HUES48 (cell line): ENCODE measurements around the gene POU2F1.
"Not testable (repeated sequence)": the region's sequence is repeated elsewhere in the genome, so short reads cannot be mapped to it uniquely, and the experiment has no call there.

Experiments used
- H3K27ac ChIP-seq: one replicate; pipeline ENCODE4 v1.7.0; 2013; ENCODE audit warnings: low read depth, low read length, inconsistent platforms
- H3K27me3 ChIP-seq: 2 replicates; pipeline ENCODE4 v1.6.1; 2013; ENCODE audit warnings: mild to moderate bottlenecking, low read length; ENCODE audit not compliant: control insufficient read depth, insufficient read depth
- H3K36me3 ChIP-seq: 2 replicates; pipeline ENCODE4 v1.6.1; 2013; ENCODE audit warnings: low read length; ENCODE audit not compliant: control insufficient read depth, insufficient read depth
- H3K4me1 ChIP-seq: 2 replicates; pipeline ENCODE4 v1.6.1; 2013; ENCODE audit warnings: mild to moderate bottlenecking, low read length; ENCODE audit not compliant: control insufficient read depth, insufficient read depth
- H3K4me3 ChIP-seq: 2 replicates; pipeline ENCODE4 v1.5.1; 2013; ENCODE audit warnings: mild to moderate bottlenecking, low read depth, low read length
- H3K9ac ChIP-seq: 2 replicates; pipeline ENCODE4 v1.6.1; 2013; ENCODE audit warnings: mild to moderate bottlenecking, low read depth, low read length, moderate library complexity
- H3K9me3 ChIP-seq: 2 replicates; pipeline ENCODE4 v1.6.1; 2013; ENCODE audit warnings: low read length; ENCODE audit not compliant: control insufficient read depth, insufficient read depth

Gene POU2F1

GRCh38 chr1:167205306-167206050 is 15.2 kb upstream of the POU2F1 start:
- not testable (repeated sequence) for H3K27ac ChIP-seq, H3K36me3 ChIP-seq, H3K27me3 ChIP-seq, H3K4me3 ChIP-seq, H3K9ac ChIP-seq, H3K9me3 ChIP-seq
- peaks cover 10% of the 10 kb centered on the region for H3K4me1 ChIP-seq

GRCh38 chr1:167206166-167206835 is 14.4 kb upstream of the POU2F1 start:
- no peak overlapping the region for H3K4me3 ChIP-seq
- H3K36me3 ChIP-seq: no peaks in the 10 kb centered on the region
- H3K9me3 ChIP-seq: no peaks in the 10 kb centered on the region
- no peak overlapping the region for H3K9ac ChIP-seq
- H3K27ac ChIP-seq: no peak overlapping the region
- no peaks in the 10 kb centered on the region for H3K27me3 ChIP-seq
- peaks cover 10% of the 10 kb centered on the region for H3K4me1 ChIP-seq

- Histone ChIP-seq H3K27me3 (no peaks in the 10 kb centered on the region), H3K27ac (no peak overlapping the region), H3K9ac (no peak overlapping the region), H3K36me3 (no peaks in the 10 kb centered on the region), H3K4me3 (no peak overlapping the region), H3K9me3 (no peaks in the 10 kb centered on the region), H3K4me1 (peaks cover 7% of the 10 kb centered on the region; the same call in 1 of the 2 replicates)
Observed at GRCh38 chr1:167207940-167208623, 12.6 kb upstream of the POU2F1 start.

- H3K9me3 ChIP-seq: no peaks in the 10 kb centered on the region
- no peak overlapping the region for H3K9ac ChIP-seq
Observed at GRCh38 chr1:167208624-167208976, 12.1 kb upstream of the POU2F1 start.

GRCh38 chr1:167209044-167209443 is 11.6 kb upstream of the POU2F1 start:
- no peak overlapping the region for H3K9ac ChIP-seq
- H3K27me3 ChIP-seq: no peaks in the 10 kb centered on the region
- no peak overlapping the region for H3K4me3 ChIP-seq
- no peaks in the 10 kb centered on the region for H3K36me3 ChIP-seq
- no peaks in the 10 kb centered on the region for H3K9me3 ChIP-seq
- H3K4me1 ChIP-seq: peaks cover 7% of the 10 kb centered on the region; the same call in 1 of the 2 replicates
- H3K27ac ChIP-seq: no peak overlapping the region

More at GRCh38 chr1:167208624-167208976, 12.1 kb upstream of the POU2F1 start:
- peaks cover 7% of the 10 kb centered on the region; the same call in 1 of the 2 replicates for H3K4me1 ChIP-seq
- no peak overlapping the region for H3K4me3 ChIP-seq
- H3K27me3 ChIP-seq: no peaks in the 10 kb centered on the region
- H3K27ac ChIP-seq: no peak overlapping the region
- no peaks in the 10 kb centered on the region for H3K36me3 ChIP-seq

GRCh38 chr1:167210966-167211674 is 9.6 kb upstream of the POU2F1 start:
- Histone ChIP-seq H3K27me3 (no peaks in the 10 kb centered on the region), H3K9me3 (no peaks in the 10 kb centered on the region), H3K36me3 (no peaks in the 10 kb centered on the region), H3K9ac (no peak overlapping the region), H3K4me3 (no peak overlapping the region), H3K4me1 (peaks cover 6% of the 10 kb centered on the region; the same call in 1 of the 2 replicates), H3K27ac (no peak overlapping the region)

- Histone ChIP-seq H3K9ac (no peak overlapping the region), H3K4me3 (no peak overlapping the region)
Observed at GRCh38 chr1:167212025-167212424, 8.7 kb upstream of the POU2F1 start.

GRCh38 chr1:167216809-167217208 is 3.9 kb upstream of the POU2F1 start:
- H3K27ac ChIP-seq: no peak overlapping the region

More at GRCh38 chr1:167212025-167212424, 8.7 kb upstream of the POU2F1 start:
- no peaks in the 10 kb centered on the region for H3K4me1 ChIP-seq
- no peaks in the 10 kb centered on the region for H3K36me3 ChIP-seq
- H3K27me3 ChIP-seq: no peaks in the 10 kb centered on the region
- no peaks in the 10 kb centered on the region for H3K9me3 ChIP-seq
- no peak overlapping the region for H3K27ac ChIP-seq

GRCh38 chr1:167219194-167219593 is 1.5 kb upstream of the POU2F1 start:
- Histone ChIP-seq H3K9me3 (no peaks in the 10 kb centered on the region), H3K27ac (peak overlapping the region; percentile 100)

More at GRCh38 chr1:167216809-167217208, 3.9 kb upstream of the POU2F1 start:
- no peak overlapping the region for H3K9ac ChIP-seq
- no peaks in the 10 kb centered on the region for H3K36me3 ChIP-seq
- H3K4me1 ChIP-seq: peaks cover 10% of the 10 kb centered on the region
- H3K27me3 ChIP-seq: no peaks in the 10 kb centered on the region
- H3K9me3 ChIP-seq: no peaks in the 10 kb centered on the region
- no peak overlapping the region for H3K4me3 ChIP-seq

GRCh38 chr1:167219646-167220536 is 795 bp upstream of the POU2F1 start:
- peak overlapping the region; percentile 99 for H3K9ac ChIP-seq
- peaks cover 35% of the 10 kb centered on the region for H3K4me1 ChIP-seq
- no peaks in the 10 kb centered on the region for H3K27me3 ChIP-seq
- H3K36me3 ChIP-seq: no peaks in the 10 kb centered on the region
- H3K9me3 ChIP-seq: no peaks in the 10 kb centered on the region
- H3K27ac ChIP-seq: peak overlapping the region; percentile 100
- H3K4me3 ChIP-seq: peak overlapping the region; percentile 86

More at GRCh38 chr1:167219194-167219593, 1.5 kb upstream of the POU2F1 start:
- Histone ChIP-seq H3K9ac (peak overlapping the region; percentile 99), H3K4me3 (peak overlapping the region; percentile 86), H3K27me3 (no peaks in the 10 kb centered on the region), H3K4me1 (peaks cover 28% of the 10 kb centered on the region), H3K36me3 (no peaks in the 10 kb centered on the region)
